Islet precursor cell (in vitro differentiated cells): Measurements from ENCODE around the gene MARCHF11.

ENCODE experiments used
- DNase-seq: peaks from one replicate; pipeline ENCODE4 v3.0.0-alpha.2; 2018

Gene MARCHF11

DNA sequence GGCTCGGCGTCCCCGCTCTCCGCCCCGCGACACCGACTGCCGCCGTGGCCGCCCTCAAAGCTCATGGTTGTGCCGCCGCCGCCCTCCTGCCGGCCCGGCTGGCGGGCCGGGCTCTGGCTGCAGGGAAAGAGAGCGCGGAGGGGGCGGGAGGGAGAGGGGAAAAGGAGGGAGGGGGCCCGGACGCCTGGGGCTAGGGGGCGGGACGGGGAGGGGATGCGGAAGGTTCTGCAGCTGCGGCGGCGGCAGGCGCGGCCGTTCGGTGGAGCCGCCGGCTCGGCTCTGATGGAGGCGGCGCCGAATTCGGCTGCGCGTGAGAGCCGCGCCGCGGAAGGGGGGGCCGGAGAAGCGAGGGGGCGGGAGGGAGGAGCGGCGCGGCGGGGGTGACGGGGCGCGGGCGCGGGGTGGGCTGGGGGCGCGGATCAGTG, at the start of gene MARCHF11:
Gene MARCHF11 (minus strand): TSS at position 281 of the 425 bp plus-strand sequence. CDS start 216 bp downstream, at position 65.
- peak; percentile 55 for DNase-seq

DNA sequence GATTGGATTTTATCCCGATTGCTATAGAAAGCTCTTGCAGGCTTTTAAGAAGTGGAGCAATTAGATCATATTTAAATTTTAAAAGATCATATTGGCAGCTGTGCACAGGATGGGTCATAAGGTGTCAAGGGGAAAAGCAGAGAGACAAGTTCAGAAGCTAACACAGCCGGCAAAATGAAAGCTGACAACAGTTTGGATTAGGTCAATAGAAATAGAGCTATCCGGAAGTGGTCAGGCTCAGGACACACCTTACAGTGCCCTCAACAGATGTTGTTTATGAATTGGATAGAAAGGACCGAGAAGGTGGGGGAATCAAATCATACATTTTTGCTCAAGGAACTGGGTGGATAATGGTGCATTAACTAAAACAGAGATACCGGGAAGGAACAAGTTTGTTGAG, 46.3 kb upstream of the MARCHF11 start:
- no peak for DNase-seq

GRCh38 chr5:16192311-16192710, 12.7 kb upstream of the MARCHF11 start:
- no peak for DNase-seq

DNA sequence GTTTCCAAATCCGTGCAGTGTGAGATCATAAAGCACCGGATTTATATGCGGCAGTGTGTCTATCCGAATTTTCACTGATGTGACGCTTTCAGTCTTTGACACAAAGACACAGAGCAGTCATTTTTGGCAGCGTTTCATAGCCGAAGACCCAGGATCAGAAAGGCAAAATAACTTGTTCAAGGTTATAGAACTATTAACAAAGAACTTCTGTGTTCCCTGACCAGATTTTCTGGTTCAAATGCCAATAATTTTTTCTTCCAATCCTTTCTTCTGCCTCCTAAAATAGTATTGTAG, 1.1 kb upstream of the MARCHF11 start:
- no peak for DNase-seq

DNA sequence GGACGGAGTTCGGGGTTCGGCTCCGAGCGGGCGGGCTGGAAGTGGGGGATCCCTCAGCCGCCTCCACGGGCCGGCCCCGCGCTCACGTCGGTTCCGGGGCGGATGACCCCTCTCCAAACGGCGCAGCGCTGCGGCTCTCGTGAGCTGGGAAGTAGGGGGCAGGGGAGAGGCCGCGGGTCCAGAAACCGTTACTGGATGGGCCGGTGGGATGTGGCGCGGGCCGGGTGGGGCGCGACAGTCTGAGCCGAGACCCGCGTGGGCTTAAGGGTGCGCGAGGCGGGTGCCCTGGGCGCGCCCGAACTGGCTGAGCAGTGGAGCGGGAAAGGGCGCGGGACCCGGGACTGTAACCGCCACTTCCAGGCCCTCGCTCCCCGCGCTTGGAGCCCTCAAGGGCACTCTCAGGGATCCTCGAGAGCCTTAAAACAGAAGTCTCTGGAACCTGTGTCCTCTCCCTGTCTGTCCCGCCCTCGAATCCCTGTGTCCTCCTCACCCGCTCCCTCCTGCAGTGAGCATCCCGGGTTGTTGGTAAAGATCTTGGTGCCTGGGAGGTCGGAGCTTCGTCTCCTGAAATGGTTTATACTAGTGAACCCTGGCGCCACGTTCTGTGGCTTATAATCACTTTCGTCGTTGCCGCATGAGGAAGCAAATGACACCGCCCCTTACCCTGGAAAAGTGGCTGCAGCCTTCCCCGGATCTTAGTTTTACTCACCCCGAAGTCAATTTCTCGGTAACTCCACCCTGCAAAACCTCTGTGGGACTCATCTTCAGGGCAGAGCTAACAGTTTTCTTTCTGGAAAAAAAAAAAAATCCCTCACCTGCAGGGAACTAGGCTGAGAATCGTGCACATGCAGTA, 571 bp upstream of the MARCHF11 start:
- peak; percentile 54 for DNase-seq

DNA sequence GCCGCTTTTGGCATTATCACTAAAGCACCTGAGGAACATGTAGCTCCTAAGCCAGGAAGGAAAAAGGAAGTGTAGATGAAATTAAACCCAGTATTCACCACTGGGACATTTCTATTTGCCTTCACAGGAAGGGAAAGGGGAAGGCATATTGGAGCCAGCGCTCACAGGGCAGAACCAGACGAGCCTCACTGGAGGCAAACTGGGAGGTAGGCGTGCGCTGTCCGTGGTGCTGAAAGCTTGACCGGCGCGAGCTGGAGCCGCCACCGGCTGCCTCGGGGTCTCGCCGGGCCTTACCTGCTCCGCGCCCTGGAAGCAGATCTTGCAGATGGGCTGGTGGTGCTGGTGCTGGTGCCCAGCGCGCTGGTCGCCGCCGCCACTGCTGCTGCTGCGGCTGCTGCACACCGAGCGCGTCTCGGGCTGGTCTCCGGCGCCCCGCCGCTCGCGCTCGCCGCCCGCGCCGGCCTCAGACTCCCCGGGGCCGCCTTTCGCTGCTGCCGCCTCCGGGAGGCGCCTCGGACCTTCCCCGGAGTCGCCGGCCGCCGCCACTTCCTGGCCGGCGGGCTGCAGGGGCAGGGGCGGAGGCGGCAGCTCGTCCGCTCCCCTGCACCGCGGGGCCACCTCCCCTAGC, 732 bp downstream of the MARCHF11 start:
- peak; percentile 97 for DNase-seq

- no peak for DNase-seq
Measured at GRCh38 chr5:16169550-16169949, 10.0 kb downstream of the MARCHF11 start.

DNA sequence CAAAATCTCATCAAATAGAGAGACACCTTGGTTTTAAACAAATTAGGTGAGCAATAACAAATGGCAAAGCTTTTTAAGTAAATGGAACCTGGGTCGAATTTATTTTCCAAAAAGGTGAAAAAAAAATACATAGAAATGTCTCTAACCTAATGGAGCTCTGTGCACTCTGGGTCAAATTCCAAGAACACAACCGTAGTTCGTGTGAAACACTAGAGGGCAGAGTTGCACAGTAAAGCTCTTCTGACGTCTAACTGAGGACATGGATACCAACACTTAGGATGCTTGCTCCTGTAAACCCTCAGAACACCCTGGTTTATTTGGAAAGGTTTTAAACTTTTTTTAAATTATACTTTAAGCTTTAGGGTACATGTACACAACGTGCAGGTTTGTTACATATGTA, 18.9 kb downstream of the MARCHF11 start:
- peak; percentile 60 for DNase-seq

DNA sequence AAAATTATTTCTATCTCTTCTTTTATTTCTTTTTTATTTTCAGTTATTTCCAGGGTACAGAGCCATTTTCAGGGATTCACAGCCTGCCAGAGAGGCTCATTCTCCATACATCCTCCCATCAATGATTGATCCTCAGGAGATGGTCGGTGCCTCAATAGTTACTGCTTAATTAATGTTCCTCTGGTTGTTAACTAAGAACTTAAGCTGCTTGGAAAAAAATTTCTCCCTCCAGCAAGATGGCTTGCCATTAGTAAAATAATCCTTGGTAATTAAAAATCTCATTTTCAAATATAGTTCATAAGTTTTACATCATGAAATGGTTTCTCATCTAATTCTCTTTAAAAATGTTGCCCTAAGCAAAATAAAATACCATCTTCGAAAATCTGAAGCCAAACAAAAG, 20.0 kb downstream of the MARCHF11 start:
- no peak for DNase-seq

DNA sequence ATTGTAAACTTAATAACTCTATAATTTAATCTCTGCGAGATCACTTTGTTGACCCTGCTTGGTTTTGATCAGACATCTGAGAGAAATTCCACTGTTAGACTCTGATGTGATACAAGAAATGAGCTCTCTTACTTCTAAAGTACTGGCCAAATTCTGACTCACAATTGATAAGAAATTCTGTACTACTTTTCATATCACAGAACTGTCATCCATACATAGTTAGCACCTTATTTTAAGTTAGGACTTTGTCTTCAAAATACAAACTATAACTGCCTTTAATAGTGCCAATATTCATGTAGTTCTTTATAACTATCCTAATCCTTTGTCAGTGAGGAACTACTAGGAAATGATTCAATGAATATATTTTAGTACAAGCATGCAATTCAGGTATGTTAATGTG, 23.4 kb downstream of the MARCHF11 start:
- DNase-seq, result no peak

DNA sequence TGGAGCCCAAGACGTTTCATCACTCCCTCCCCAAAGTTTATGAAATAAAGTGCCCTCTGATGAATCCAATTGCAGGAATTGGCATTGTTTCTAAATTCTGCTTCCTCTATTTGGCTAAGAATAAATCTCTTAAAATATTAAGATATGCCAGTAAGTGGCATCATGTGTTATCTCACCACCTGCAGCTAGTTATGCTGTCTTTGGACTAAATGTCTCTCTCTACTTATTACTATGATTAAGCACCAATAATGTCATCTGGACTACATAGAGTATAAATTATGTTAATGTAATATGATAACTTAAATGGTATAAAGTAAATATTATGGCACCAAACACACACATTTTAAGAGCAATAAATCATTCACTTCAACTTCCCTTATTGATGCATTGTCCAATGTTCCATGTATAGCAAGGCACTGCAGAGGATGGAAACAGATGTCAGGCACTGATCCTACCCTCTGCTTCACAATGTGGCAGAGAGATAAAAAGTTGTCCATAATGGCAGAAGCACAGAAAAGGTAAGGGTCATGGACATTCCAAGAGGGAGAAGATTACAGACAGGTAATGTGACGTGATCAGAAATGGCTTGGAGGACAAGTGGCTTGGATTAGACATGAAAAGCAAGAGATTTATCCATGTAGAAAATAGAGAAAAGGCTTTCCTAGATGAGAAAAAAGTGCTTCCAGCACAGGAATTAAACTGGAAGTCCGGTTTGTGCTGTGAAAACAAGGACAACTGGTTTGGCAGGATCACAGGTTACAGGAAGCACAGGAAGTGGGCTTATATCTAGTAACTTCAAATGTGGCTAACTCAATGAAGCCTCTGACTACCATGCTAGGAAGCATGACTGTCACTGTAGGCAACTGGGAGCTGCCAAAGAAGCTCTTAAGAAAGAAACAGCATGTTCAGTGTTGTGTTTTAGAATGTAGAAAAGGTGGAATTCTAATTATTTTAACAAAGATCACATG, 26.7 kb downstream of the MARCHF11 start:
- DNase-seq, result no peak

- DNase-seq, result no peak
Measured at GRCh38 chr5:16149621-16150020, 30.0 kb downstream of the MARCHF11 start.

GRCh38 chr5:16147179-16147900, 32.3 kb downstream of the MARCHF11 start:
- DNase-seq, result no peak

GRCh38 chr5:16144416-16144815, 35.2 kb downstream of the MARCHF11 start:
- DNase-seq, result no peak

DNA sequence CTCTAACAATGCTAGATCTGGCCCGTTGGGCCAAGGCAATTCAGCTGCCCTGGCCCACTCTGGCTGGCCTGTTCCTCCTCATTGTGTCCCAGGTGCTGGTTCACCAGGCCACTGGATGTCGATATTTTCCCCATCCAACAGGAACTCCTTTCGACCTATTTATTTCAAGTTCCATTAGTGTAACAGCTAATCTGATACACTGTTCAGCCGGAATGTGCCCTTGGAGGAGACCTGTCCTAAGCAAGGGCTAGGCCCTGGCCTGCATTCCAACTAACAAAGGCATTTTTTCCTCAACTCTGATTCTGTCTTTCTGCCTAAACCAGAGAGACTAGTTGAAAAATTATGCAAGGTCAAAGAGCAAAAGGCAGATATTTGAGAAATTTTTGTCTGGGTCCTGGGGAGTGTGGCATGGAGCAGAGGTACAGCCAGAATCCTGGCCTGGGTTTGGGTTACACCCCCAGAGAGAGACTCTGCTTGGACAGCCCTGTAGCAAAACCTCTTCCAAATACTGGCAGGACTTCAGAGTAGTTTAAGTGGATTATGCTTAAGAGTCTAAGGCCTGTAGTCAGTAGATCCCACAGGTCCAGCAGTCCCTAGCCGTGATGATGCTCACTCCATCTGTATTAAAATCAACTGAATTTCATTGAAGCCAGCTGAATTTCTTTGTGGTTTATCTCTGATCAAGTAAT, 36.1 kb downstream of the MARCHF11 start:
- DNase-seq, result no peak

DNA sequence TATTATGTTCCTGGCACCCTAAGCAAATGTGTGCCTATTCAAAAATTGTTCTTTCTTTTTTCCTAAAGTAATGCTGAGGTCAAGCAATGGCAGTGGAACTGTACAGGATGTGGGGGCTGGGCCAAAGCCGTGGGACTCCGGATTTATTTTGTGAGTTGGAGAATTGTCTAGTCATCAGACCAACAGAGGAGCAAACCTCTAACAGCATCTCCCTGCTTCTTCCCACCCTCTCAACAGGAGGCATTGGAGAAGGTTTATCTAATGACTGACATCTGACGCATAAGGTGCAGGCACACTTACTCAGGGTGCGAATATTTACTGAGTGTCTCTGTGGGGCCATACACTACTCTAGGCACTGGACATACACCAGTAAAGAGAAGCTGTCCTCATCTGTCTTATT, 38.6 kb downstream of the MARCHF11 start:
- no peak for DNase-seq

GRCh38 chr5:16140417-16140816, 39.2 kb downstream of the MARCHF11 start:
- no peak for DNase-seq

DNA sequence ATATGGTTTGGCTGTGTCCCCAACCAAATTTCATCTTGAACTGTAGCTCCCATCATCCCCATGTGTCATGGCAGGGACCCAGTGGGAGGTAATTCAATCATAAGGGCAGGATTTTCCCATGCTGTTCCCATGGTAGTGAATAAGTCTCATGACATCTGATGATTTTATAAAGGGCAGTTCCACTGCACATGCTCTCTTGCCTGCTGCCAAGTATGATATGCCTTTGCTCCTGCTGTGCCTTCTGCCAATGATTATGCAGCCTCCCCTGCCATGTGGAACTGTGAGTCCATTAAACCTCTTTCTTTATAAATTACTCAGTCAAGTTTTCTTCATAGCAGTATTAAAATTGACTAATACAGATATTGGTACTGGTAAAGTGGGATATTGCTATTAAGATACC, 42.4 kb downstream of the MARCHF11 start:
- no peak for DNase-seq

GRCh38 chr5:16135506-16135905, 44.1 kb downstream of the MARCHF11 start:
- no peak for DNase-seq

- no peak for DNase-seq
Measured at GRCh38 chr5:16135003-16135402, 44.6 kb downstream of the MARCHF11 start.

DNA sequence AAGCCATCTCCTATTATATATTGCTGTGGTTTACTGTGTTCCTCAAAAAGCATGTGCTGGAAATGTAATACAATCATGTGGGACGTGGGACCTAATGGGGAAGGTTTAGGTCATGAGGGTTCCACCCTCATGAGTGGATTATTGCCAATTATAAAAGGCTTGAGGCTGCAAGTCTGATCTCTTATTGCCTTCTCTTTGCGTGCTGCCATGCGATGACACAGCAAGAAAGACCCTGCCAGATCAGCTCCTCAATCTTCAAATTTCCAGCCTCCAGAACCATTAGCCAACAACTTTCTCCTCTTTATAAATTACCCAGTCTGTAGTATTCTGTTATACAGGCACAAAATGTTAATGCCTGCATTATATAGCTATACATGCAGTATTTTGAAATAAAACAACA, 45.4 kb downstream of the MARCHF11 start:
- DNase-seq, result no peak

DNA sequence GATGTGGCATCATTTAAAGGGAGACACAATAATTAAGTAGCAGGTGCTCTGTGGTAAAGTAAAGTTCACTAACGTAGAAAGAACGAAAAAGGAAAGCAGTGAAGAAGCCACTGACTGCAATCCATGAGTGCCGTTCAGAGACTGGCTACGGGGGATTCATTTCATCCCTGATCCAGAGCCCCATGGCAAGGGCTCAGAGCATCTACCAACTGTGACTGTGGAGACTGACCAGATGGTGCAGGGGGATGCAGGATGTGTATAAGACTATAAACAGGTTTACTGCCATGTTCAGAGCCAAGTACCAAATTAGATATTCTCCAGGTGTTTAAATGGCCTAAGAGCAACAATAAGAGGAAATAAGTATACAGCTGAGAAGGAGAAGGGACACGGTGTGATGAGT, 47.7 kb downstream of the MARCHF11 start:
- no peak for DNase-seq
